Body of pancreas (tissue), 4 donors: Measurements from ENCODE around the gene CEP112.

Source experiments
- POLR2A ChIP-seq, 3 donors: fragments of 450-650 bp; IDR thresholded peaks; one replicate each; pipeline ENCODE4 v1.6.1; 2016; ENCODE audit warnings: antibody characterized with exemption in 3 of 3, mild to moderate bottlenecking in 2 of 3
- TF ChIP-seq, protein P1 (sequence below), 7 experiments: fragments of 450-650 bp in 4 of 7; fragments of 200-600 bp in 3 of 7; sonication (generic) in 3 of 7; IDR thresholded peaks; one replicate each; pipeline ENCODE4 v1.5.1; 2016 to 2019; ENCODE audit warnings: antibody characterized with exemption in 7 of 7

DNA sequence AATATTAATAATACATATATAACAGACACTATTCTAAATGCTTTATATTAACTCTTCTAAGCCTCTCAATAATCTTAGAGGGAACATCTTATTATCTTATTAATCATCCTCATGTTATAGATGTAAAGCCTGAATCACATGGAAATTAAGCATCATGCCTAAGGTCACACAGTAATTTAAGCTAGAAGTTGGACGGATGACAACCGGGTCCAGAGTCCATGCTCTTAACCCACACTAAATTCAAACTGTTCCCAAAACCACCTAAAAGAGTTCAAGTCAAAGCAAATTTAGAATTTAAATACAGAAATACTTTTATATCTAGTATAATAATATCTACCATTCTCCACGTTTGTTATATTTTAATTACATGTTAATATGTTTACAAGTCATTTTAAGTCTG, 193.3 kb downstream of the CEP112 start:
- TF ChIP-seq, protein P1, sequence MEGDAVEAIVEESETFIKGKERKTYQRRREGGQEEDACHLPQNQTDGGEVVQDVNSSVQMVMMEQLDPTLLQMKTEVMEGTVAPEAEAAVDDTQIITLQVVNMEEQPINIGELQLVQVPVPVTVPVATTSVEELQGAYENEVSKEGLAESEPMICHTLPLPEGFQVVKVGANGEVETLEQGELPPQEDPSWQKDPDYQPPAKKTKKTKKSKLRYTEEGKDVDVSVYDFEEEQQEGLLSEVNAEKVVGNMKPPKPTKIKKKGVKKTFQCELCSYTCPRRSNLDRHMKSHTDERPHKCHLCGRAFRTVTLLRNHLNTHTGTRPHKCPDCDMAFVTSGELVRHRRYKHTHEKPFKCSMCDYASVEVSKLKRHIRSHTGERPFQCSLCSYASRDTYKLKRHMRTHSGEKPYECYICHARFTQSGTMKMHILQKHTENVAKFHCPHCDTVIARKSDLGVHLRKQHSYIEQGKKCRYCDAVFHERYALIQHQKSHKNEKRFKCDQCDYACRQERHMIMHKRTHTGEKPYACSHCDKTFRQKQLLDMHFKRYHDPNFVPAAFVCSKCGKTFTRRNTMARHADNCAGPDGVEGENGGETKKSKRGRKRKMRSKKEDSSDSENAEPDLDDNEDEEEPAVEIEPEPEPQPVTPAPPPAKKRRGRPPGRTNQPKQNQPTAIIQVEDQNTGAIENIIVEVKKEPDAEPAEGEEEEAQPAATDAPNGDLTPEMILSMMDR (IDR thresholded peaks at IDR 0.05) = no peak
- no peak for TF ChIP-seq POLR2A (IDR thresholded peaks at IDR 0.05)
